Suprapubic skin (tissue), 3 donors: ENCODE data around the gene TCERG1L.

ENCODE experiments used
- POLR2A ChIP-seq, 2 donors: fragments of 450-650 bp; IDR thresholded peaks; one replicate each; pipeline ENCODE4 v1.6.1; 2017; ENCODE audit warnings: antibody characterized with exemption in 2 of 2, mild to moderate bottlenecking in 2 of 2, moderate library complexity in 2 of 2
- TF ChIP-seq, protein P1 (sequence below), 2 donors: fragments of 200-600 bp in 1 of 2; fragments of 450-650 bp in 1 of 2; sonication (generic) in 1 of 2; IDR thresholded peaks; one replicate each; pipeline ENCODE4 v1.5.1; 2016 to 2019; ENCODE audit warnings: antibody characterized with exemption in 2 of 2, mild to moderate bottlenecking in 1 of 2, moderate library complexity in 1 of 2

DNA sequence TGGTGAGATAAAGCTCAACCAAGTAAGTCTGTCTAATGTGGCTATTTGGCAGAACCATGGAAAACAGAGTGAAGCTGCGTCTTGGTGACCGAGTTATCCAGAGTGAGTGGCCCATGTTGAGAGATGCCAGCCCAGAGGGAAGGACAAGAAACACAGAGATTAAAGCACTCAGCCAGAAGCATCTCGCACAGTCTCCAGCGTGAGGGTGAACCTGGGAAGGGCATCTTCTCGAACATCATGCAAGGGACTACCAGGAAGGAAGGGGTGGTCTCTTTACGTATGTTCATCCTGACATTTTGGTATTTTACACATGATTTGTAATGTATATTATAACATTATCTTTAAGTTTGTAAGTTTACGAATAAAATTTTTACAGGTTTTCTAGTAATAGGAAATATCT is 146.4 kb downstream of the TCERG1L start:
- no peak for TF ChIP-seq POLR2A (IDR thresholded peaks at IDR 0.05)
- TF ChIP-seq, protein P1, sequence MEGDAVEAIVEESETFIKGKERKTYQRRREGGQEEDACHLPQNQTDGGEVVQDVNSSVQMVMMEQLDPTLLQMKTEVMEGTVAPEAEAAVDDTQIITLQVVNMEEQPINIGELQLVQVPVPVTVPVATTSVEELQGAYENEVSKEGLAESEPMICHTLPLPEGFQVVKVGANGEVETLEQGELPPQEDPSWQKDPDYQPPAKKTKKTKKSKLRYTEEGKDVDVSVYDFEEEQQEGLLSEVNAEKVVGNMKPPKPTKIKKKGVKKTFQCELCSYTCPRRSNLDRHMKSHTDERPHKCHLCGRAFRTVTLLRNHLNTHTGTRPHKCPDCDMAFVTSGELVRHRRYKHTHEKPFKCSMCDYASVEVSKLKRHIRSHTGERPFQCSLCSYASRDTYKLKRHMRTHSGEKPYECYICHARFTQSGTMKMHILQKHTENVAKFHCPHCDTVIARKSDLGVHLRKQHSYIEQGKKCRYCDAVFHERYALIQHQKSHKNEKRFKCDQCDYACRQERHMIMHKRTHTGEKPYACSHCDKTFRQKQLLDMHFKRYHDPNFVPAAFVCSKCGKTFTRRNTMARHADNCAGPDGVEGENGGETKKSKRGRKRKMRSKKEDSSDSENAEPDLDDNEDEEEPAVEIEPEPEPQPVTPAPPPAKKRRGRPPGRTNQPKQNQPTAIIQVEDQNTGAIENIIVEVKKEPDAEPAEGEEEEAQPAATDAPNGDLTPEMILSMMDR (IDR thresholded peaks at IDR 0.05) = no peak
